HG02763 (cell line): ENCODE measurements around the gene APLP1.
"Not testable (repeated sequence)": the region's sequence is repeated elsewhere in the genome, so short reads cannot be mapped to it uniquely, and the experiment has no call there.

Source experiments
- ATAC-seq: cut with Tn5 transposase; IDR thresholded peaks from one replicate; pipeline ENCODE4 v1.9.1; 2021; ENCODE audit warnings: mild to moderate bottlenecking, moderate library complexity; ENCODE audit not compliant: unreplicated experiment

Gene APLP1

GRCh38 chr19:35882114-35882832 lies 13.9 kb downstream of the APLP1 start:
- ATAC-seq, result no peak

- no peak for ATAC-seq
Measured at GRCh38 chr19:35883882-35884281, 15.5 kb downstream of the APLP1 start.

- no peak for ATAC-seq
Measured at GRCh38 chr19:35885225-35885738, 16.9 kb downstream of the APLP1 start.

GRCh38 chr19:35885904-35886303 lies 17.5 kb downstream of the APLP1 start:
- ATAC-seq, result no peak

- no peak for ATAC-seq
Measured at GRCh38 chr19:35887197-35887596, 18.8 kb downstream of the APLP1 start.

GRCh38 chr19:35888398-35888797 lies 20.0 kb downstream of the APLP1 start:
- no peak for ATAC-seq

- no peak for ATAC-seq
Measured at GRCh38 chr19:35889370-35890112, 21.2 kb downstream of the APLP1 start.

- ATAC-seq, result no peak
Measured at GRCh38 chr19:35890113-35890650, 21.8 kb downstream of the APLP1 start.

- ATAC-seq, result not testable (repeated sequence)
Measured at GRCh38 chr19:35891819-35892218, 23.4 kb downstream of the APLP1 start.

- no peak for ATAC-seq
Measured at GRCh38 chr19:35894342-35894741, 26.0 kb downstream of the APLP1 start.

- no peak for ATAC-seq
Measured at GRCh38 chr19:35895911-35896642, 27.7 kb downstream of the APLP1 start.

- ATAC-seq, result no peak
Measured at GRCh38 chr19:35896643-35897040, 28.3 kb downstream of the APLP1 start.

- no peak for ATAC-seq
Measured at GRCh38 chr19:35897706-35898451, 29.5 kb downstream of the APLP1 start.

- no peak for ATAC-seq
Measured at GRCh38 chr19:35898499-35898809, 30.1 kb downstream of the APLP1 start.

GRCh38 chr19:35899547-35900214 lies 31.3 kb downstream of the APLP1 start:
- ATAC-seq, result peak; percentile 45

- no peak for ATAC-seq
Measured at GRCh38 chr19:35901055-35901644, 32.8 kb downstream of the APLP1 start.

- ATAC-seq, result no peak
Measured at GRCh38 chr19:35901854-35902661, 33.7 kb downstream of the APLP1 start, which contains the start of gene HCST. Gene HCST, plus strand, starts transcription at chr19:35902529. Its CDS starts 65 bp downstream, at chr19:35902594.

- no peak for ATAC-seq
Measured at GRCh38 chr19:35902870-35903475, 34.6 kb downstream of the APLP1 start.
